GM13976 (cell line): ENCODE data around the gene CDC20.

Experiments
- DNase-seq: peaks from one replicate; pipeline ENCODE4 v3.0.0; 2012; ENCODE audit warnings: low spot score
- CTCF ChIP-seq: IDR thresholded peaks from 2 replicates; pipeline ENCODE4 v1.5.1; 2012; ENCODE audit warnings: borderline replicate concordance, mild to moderate bottlenecking; ENCODE audit not compliant: insufficient read depth; ENCODE audit errors: extremely low read depth, missing control alignments, control extremely low read depth
- in situ Hi-C: fragments of 300-500 bp; cut with MboI; formaldehyde crosslinking; loops from one replicate; pipeline ENCODE4 v1.12.0; 2022; ENCODE audit warnings: low sequenced_read_pairs, mixed read lengths, inconsistent platforms; ENCODE audit not compliant: unreplicated experiment

Gene CDC20

DNA sequence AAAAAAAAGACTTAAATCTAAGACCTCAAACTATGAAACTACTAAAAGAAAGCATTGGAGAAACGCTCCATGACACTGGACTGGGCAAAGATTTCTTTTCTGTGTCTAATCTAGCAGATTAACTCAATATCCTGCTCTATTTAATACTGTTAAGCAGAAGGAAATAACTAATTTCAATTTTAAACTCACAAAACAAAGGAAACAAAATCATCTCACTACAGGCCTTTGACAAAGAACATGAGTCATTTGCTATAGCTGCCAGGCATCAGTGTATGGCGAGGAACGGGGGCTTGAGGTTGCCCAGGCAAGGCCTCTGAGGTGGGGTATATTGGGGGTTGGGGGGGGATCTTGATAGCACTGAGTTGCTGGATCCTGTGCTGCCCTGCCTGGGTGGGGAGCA is 51.8 kb downstream of the CDC20 start:
- in situ Hi-C loops = loop anchor here (10.0 kb wide), 1 partner anchor 186 kb away; no protein-coding TSS in a partner anchor
- TF ChIP-seq CTCF = no peak
- no peak for DNase-seq
